Nephron progenitor cell (in vitro differentiated cells): ENCODE data around the gene ZNF608.

Experiments
- DNase-seq: peaks from one replicate; pipeline ENCODE4 v3.0.0; 2021
- H3K27ac Mint-ChIP-seq: 2 replicates; pipeline ENCODE4 v1.8.0; 2021; ENCODE audit warnings: mild to moderate bottlenecking, moderate library complexity, mixed read lengths
- H3K27me3 Mint-ChIP-seq: 2 replicates; pipeline ENCODE4 v1.8.0; 2021; ENCODE audit warnings: mild to moderate bottlenecking, low read depth, mixed read lengths; ENCODE audit not compliant: poor library complexity
- H3K36me3 Mint-ChIP-seq: 2 replicates; pipeline ENCODE4 v1.8.0; 2021; ENCODE audit warnings: low read depth, mixed read lengths
- H3K4me1 Mint-ChIP-seq: 2 replicates; pipeline ENCODE4 v1.8.0; 2021; ENCODE audit warnings: mixed read lengths
- H3K4me3 Mint-ChIP-seq: 2 replicates; pipeline ENCODE4 v1.8.0; 2021; ENCODE audit warnings: mild to moderate bottlenecking, moderate library complexity, mixed read lengths
- H3K9me3 Mint-ChIP-seq: 2 replicates; pipeline ENCODE4 v1.8.0; 2021; ENCODE audit warnings: mild to moderate bottlenecking, moderate library complexity, mixed read lengths
- CTCF ChIP-seq: fragments of 200-600 bp; sonication (generic); IDR thresholded peaks from 2 replicates; pipeline ENCODE4 v1.5.0; 2021; ENCODE audit warnings: antibody characterized with exemption

The ZNF608 gene

DNA sequence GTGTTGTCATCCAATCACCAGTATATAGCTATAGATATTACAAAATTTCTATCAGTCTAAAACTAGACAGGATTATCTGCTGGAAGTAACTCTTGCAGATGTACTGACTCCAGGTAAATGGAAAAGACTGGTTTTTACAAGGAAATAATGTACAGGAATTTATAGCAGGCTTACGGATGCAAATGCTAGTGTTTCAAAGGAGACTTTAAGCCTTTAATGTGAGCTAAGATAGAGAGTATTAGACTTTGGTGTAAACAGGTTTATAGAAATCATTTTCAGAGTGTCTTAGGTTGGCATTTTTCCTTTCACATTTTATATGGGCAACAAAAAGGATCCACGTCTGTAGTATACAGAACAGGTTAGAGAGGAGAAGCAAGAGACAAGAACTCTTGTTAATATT lies 16.1 kb downstream of the ZNF608 start:
- DNase-seq, result no peak
- Mint-ChIP-seq H3K27me3 (no peaks in the 10 kb centered on the region), H3K9me3 (no peaks in the 10 kb centered on the region), H3K4me3 (peak overlapping the region; percentile 26), H3K27ac (peak overlapping the region; percentile 21), H3K4me1 (peaks cover 49% of the 10 kb centered on the region), H3K36me3 (peaks cover 38% of the 10 kb centered on the region)
- no peak for TF ChIP-seq CTCF

DNA sequence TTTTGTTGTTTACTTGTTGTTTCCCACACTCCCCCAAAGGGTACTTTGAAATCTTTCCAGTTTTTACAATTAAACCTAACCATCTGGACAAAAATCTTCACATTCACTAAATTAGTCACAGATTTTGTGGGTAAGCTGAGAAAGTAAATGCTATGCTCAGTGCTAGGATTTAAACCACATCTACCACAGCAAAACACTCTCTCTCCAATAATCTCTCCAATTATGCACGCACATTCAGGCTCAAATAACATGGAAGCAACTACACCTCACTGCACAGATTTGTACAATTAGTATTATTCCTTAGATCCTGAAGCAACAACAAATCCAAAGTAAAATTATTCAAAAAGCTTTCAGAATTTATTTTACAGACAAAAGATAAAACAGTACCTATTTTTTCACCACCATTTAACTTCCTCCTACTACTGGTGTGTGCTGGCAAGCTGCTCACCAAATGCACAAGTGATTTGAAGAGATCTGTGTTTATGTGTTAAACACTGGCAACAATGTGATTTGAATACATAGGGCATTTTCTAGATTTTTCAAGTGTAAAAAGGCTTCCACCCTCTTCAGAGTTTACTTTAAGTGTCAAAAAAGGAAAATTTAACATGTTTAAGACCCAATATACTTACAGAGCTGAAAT lies 16.6 kb downstream of the ZNF608 start:
- Mint-ChIP-seq H3K9me3 (no peaks in the 10 kb centered on the region), H3K27ac (peak overlapping the region; percentile 21), H3K4me1 (peaks cover 55% of the 10 kb centered on the region), H3K4me3 (peak overlapping the region; percentile 41), H3K36me3 (peaks cover 43% of the 10 kb centered on the region), H3K27me3 (no peaks in the 10 kb centered on the region)
- no peak for TF ChIP-seq CTCF
- DNase-seq, result no peak

DNA sequence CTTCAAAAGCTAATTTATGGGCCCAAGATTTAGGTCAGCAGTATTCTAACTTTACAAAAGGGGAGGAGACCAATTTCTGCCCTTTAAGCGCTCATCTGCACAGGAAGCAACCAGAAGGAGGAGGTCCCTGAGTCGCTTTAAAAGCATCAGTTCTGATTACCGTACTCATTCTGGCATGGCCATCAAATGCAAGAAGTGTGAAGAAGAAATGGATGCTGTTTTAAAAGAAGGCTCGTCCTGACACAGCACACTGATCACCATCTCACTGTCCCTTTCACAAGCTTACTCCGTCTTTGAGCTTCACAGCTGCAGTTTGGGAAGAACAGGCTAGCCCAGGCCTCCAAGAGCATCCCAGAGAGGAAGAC lies 17.5 kb downstream of the ZNF608 start:
- no peaks in the 10 kb centered on the region for H3K9me3 Mint-ChIP-seq
- peaks cover 47% of the 10 kb centered on the region for H3K36me3 Mint-ChIP-seq
- H3K4me3 Mint-ChIP-seq, result no peak overlapping the region
- no peak for TF ChIP-seq CTCF
- H3K27me3 Mint-ChIP-seq, result no peaks in the 10 kb centered on the region
- no peak for DNase-seq
- peaks cover 59% of the 10 kb centered on the region for H3K4me1 Mint-ChIP-seq
- peak overlapping the region; percentile 24 for H3K27ac Mint-ChIP-seq

DNA sequence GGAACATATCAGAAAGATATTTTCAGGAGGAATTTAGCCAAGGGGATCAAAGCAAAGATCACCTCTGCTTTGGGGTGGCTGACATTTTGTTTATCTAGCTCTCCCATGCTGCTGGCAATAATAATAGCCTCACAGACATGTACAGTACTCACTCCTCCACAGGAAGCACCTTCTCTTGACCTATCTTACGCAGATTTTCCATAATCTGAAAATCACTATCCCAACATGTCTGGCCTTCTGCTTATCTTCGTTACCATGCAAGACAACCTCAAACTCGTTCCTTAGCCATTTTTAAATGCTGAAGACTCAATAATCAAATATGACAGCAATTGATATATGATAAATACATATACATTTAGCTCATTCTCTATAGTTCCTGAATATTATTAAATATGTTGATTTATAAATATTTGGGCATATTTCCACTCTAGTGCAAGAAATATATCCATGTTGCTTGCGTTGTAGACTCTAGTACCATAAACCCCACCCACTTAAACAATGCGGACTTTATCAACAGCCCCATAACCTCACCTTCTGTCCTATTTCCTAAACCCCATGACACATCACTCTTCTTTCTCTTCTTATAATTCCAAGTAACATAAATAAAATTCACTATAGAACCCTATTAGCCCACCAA lies 18.0 kb downstream of the ZNF608 start:
- no peaks in the 10 kb centered on the region for H3K9me3 Mint-ChIP-seq
- DNase-seq, result no peak
- H3K4me3 Mint-ChIP-seq, result no peak overlapping the region
- H3K27me3 Mint-ChIP-seq, result no peaks in the 10 kb centered on the region
- peak overlapping the region; percentile 24 for H3K27ac Mint-ChIP-seq
- peaks cover 62% of the 10 kb centered on the region for H3K4me1 Mint-ChIP-seq
- no peak for TF ChIP-seq CTCF
- peaks cover 52% of the 10 kb centered on the region for H3K36me3 Mint-ChIP-seq

GRCh38 chr5:124726631-124727362 lies 19.6 kb downstream of the ZNF608 start:
- no peak overlapping the region for H3K4me3 Mint-ChIP-seq

More at GRCh38 chr5:124726631-124727362, 19.6 kb downstream of the ZNF608 start:
- peaks cover 77% of the 10 kb centered on the region for H3K4me1 Mint-ChIP-seq
- TF ChIP-seq CTCF, result no peak
- DNase-seq, result no peak
- no peaks in the 10 kb centered on the region for H3K9me3 Mint-ChIP-seq
- H3K27me3 Mint-ChIP-seq, result no peaks in the 10 kb centered on the region
- H3K36me3 Mint-ChIP-seq, result peaks cover 54% of the 10 kb centered on the region
- H3K27ac Mint-ChIP-seq, result peak overlapping the region; percentile 69
